IPS-NIHi11 (cell line): ENCODE measurements around the gene DISC1.

ENCODE experiments used
- DNase-seq: peaks from one replicate; pipeline ENCODE4 v3.0.0; 2012; ENCODE audit warnings: mixed read lengths, low spot score

Gene DISC1

GRCh38 chr1:232045139-232045994 is 418.8 kb downstream of the DISC1 start:
- DNase-seq, result no peak

- DNase-seq, result no peak
These were observed 420.1 kb downstream of the DISC1 start for GRCh38 chr1:232046451-232047306.

GRCh38 chr1:232047473-232047872 is 420.9 kb downstream of the DISC1 start:
- no peak for DNase-seq

GRCh38 chr1:232048481-232048880 is 421.9 kb downstream of the DISC1 start:
- no peak for DNase-seq

GRCh38 chr1:232049335-232049734 is 422.7 kb downstream of the DISC1 start:
- DNase-seq, result no peak

GRCh38 chr1:232057217-232057895 is 430.8 kb downstream of the DISC1 start:
- DNase-seq, result no peak

- no peak for DNase-seq
These were observed 431.3 kb downstream of the DISC1 start for GRCh38 chr1:232057896-232058274.

GRCh38 chr1:232059726-232060374 is 433.3 kb downstream of the DISC1 start:
- no peak for DNase-seq

GRCh38 chr1:232062967-232063366 is 436.4 kb downstream of the DISC1 start:
- no peak for DNase-seq

GRCh38 chr1:232066521-232066920 is 439.9 kb downstream of the DISC1 start:
- DNase-seq, result no peak

- DNase-seq, result no peak
These were observed 447.7 kb downstream of the DISC1 start for GRCh38 chr1:232074265-232074664.

GRCh38 chr1:232077809-232078208 is 451.2 kb downstream of the DISC1 start:
- DNase-seq, result no peak

GRCh38 chr1:232084584-232085223 is 458.1 kb downstream of the DISC1 start:
- DNase-seq, result peak; percentile 88

GRCh38 chr1:232090816-232091215 is 464.2 kb downstream of the DISC1 start:
- DNase-seq, result no peak
